T-helper 22 cell (primary cell): ENCODE results near the gene TIMM44.
A peak's percentile ranks its signal among the peaks of the same experiment; 100 is the strongest.

Experiments
- DNase-seq: peaks from one replicate; pipeline ENCODE4 v3.0.0-alpha.2; 2020; ENCODE audit warnings: low read depth

Gene TIMM44

GRCh38 chr19:7914099-7914498, 29.4 kb downstream of the TIMM44 start:
- DNase-seq: no peak

DNA sequence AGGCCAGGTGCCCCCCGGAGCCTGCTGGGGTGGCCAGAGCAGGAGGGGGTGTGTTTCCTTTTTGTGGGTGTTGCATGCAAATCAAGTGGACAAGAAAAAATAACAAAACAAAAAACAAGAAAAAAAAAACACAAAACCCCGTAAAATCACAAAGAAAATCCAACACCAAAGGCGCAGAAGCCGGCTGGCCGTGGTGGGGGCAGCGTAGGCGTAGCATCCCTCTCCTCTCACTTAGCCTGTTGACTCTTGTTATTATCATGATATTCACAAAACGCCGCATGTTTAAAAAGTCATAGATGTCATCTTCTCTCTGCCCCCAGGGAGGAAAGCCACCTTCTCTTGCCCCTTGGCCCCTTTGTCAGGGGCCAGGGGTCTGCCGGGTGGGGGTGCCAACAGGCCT, 29.8 kb downstream of the TIMM44 start:
- no peak for DNase-seq

DNA sequence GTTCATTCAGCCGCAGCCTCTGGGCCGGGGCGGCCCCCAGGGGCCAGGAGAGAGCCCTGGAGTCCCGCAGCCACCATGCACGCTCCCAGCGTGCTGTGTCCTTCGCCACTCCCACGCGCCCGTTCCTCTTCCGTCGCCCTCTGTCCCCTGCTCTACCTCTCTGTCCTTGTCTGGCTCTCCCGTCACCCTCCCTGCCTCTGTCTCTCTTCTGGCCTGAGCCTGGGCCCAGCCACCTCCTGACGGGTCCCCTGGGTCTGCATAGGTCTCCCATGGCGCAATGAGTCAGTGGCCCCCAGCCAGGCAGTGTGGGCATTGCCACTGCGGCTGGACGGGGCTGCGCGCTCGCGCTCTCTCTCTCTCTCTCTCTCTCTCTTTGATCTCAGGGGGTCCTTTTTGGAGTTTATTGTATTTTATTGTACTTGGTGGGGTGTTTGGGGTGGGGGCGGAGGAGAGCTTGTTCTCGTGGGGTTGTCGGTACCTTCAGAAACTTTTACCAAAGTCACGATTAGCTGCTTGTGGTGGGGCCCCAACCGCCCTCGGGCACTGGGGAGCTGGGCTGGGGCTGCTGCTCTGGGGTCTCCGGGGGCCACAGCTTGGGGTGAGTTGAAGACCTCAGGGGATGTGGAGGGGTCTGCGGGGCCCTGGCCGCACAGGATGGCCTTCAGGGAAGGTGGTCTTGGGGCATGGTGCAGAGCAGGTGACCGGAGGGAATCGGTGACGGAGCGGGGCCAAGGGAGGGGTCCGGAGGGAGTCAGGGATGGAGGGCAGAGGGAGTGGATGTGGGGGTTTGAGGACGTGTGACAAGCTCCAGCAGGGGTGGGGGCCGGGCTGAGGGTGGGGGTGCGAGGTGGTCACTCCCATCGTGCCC, 30.5 kb downstream of the TIMM44 start:
- no peak for DNase-seq

GRCh38 chr19:7912144-7912696, 31.2 kb downstream of the TIMM44 start:
- DNase-seq: no peak

GRCh38 chr19:7911508-7912143, 31.8 kb downstream of the TIMM44 start:
- DNase-seq: no peak

GRCh38 chr19:7910321-7911161, 32.9 kb downstream of the TIMM44 start:
- no peak for DNase-seq

DNA sequence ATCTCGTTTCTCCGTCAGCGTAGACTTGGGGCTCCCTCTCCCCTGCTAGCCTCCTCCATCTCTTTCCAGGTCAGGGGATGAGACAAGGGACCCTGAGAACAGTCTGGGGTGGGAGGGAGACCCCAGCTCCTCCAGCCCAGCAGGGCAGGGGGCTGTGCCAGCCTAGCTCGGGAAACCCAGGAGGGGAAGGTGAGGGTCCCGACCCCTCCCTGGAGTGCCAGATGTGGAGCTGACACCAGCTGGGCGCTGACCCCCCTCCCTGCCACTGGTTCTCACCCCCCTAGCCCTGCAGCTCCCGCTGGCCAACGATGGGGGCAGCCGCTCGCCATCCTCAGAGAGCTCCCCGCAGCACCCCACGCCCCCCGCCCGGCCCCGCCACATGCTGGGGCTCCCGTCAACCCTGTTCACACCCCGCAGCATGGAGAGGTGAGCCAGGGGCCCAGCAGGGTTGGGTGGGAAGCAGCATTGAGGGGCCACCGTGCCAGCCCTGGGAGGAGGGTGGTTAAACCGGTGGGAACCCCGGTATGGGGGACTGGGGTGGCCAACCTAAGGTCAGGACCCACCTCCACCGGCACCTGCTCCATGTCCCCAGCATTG, 33.9 kb downstream of the TIMM44 start:
- no peak for DNase-seq

DNA sequence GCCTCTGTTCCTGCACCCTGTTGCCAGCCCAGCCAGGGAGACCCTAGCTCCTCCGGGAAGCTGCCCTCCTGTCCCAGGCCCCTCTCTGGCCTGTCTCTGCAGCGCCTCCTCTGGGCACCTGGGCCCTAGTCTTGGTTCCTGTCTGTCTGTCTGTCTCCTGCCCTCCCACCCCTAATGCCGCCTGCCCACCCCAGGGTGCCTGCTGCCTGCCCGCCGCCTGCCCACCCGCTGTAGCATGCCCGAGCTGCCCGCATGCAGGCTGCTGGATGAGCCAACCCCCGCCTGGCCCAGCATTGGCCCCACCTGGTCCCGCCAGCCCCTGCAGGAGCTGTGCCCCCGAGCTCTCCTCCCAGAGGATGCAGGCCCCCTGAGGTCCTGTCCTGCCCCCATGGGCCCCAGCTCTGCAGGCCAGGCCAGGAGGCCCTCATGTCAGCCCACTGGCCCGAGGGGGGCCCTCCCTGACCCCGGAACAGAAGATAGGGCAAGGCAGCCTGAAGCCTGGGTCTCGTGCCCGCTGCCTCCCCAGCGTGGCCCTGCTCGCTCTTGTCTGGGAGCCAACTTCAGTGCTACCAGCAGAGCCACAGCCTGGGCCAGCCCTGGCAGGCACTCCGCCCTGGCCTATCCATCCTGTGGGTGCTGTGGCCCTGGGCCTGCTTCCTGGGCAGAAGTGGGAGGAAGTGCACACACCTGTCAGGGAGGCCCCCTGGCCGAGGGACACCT, 34.6 kb downstream of the TIMM44 start:
- no peak for DNase-seq

DNA sequence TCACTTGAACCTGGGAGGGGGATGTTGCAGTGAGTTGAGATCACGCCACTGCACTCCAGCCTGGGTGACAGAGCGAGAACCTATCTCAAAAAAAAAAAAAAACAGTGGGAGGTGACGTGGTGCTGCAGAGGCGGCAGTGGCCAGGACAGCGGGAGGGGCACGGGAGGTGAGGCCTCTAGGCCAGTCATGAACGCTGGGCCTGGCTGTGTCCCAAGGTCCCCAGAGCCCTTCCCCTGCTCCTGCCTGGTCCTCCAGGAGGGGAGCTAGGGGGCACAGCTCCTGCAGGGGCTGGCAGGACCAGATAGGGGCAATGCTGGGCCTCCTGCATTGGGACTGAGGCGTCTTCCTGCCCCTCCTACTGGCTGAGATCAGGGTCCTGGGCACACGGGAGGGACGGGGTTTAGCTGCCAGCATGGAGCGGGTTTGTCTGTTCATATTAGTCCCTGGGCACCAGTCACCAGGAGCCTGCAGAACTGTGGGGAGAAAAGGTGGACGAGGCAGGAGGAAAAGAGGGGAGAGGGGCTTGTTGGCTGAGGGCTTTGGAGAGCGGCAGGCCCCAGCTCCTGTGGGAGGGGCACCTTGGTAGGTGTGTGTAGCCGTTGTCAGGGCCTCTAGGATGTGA, 35.3 kb downstream of the TIMM44 start:
- no peak for DNase-seq

DNA sequence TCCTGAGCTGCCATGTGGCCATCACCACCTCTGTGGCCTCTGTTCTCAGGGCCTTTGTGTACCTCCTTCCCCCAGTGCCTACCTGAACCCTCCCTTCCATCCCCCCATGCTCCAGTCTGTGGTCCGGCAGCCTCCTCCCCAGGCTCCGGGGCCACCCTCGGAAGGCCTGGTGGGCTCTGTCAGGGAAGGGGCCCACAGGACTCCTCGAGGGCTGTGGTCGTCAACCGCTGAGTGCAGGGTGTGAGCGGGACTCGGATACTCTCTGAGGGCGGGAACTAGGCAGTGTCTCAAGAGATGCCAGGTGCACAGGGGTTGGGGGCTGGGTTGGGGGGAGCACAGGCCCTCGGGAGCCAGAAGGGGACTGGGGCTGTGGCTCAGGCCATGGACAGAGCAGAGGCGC, 35.9 kb downstream of the TIMM44 start:
- no peak for DNase-seq

DNA sequence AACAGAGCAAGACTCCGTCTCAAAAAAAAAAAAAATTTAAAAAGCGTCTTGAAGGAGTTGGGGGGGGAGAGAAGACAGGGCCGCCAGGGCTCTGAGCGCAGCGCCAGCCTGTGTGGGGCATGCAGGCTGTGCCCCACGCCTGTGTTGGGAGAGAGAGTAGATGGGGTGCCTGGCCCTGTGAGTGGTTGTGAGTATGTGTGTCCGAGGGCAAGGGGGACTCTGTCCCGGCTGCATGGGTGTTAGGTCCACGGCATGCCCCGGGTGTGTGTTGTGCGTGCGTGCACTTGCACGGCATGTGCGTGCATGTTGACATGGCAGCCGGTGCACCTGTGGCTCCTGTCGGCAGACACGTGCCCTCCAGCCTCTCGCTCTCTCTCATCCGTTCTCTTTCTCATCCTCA, 36.3 kb downstream of the TIMM44 start:
- DNase-seq: no peak

GRCh38 chr19:7905859-7906258, 37.6 kb downstream of the TIMM44 start:
- DNase-seq: no peak

DNA sequence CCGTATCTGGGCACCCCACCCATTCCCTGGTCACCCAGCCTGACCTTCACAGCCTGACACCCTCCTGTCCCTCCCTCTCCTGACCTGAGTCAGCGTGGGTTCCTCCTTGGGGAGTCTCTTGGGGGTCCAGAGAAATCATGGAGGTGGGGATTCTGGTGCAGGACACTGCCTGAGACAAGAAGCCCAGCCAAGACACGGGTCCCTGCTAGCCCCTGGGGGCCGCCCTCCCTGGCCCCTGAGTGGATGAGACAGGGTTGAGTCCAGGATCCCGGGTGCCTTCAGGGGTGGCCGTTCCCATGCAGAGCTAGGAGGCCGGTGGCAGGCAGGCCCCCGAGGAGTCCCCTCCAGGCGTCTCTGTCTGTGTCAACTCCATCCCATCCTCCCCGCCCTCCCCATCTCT, 38.2 kb downstream of the TIMM44 start:
- DNase-seq: no peak

GRCh38 chr19:7904074-7905020, 39.1 kb downstream of the TIMM44 start:
- DNase-seq: peak; percentile 74

DNA sequence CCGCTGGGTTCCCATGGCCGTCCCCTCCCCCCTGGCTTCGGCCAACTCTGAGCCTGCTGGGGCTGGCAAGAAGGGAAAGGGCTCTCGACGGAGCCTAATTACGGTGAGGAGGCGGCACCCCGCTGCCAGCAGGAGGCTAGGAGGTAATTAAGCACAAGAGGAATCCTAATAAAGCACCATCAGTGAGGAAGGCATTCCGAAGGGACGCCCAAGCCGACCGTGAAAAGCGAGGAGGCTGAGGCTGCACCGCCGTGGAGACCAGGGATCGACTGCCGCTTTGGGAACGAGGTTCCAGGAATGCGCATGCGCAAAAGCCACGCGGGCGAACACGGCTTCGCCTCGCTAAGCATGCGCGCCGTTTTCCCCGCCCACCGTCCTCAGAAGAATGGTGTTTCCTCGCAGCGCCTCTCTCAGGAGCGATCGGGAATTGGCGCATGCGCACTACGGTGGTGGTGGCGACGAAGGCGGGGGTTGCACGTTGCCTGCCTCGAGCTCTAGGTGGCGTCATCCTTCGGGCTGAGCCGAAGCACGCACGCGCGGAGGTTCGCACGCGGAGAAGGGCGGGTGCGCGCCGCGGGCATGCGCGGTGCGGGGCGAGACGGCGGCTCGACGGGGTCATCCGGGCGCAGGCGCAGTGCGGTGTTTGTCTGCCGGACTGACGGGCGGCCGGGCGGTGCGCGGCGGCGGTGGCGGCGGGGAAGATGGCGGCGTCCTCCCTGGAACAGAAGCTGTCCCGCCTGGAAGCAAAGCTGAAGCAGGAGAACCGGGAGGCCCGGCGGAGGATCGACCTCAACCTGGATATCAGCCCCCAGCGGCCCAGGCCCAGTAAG, 40.0 kb downstream of the TIMM44 start, which contains the start of gene MAP2K7:
TSS of gene MAP2K7 (plus strand) at position 634 of the 830 bp plus-strand sequence. CDS start at position 702, 68 bp downstream.
- DNase-seq: peak; percentile 99

DNA sequence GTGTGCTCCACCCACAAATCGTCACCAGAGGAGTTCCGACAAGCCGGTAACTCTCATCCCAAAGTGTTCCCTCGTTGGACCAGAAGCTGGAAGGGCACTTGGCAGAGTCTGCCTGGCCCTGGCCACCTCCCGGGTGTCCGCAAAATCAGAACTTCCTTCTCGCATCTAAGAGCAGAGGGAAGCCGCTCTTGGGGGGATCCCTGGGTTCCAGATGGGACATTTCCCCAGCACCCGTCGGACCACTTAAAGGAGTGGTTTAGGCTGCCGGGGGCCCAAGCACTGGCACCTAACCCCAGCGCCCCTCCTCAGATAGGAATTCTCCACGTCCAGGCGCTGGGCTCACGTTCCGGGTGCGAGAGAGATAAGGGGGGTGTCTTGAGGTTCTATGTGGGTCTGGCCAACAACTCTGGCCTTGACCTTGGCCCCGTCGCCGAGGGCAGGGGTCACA, 40.6 kb downstream of the TIMM44 start:
- no peak for DNase-seq

DNA sequence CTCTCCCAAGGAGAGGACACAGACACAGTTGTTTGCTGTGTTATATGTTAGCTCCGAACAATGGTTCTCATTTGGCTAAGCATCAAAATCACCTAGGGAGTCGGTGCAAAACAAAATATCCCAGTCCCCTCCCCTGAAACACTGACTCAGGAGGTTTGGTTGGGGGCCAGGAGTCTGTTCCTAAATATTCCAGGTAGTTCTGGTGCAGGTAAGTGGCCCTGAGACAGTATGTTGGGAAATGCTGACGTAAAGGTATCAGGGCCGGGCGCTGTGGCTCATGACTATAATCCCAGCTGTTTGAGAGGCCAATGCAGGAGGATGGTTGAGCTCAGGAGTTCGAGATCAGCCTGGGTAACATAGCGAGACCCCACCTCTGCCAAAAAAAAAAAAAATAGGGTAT, 42.1 kb downstream of the TIMM44 start:
- DNase-seq: no peak

DNA sequence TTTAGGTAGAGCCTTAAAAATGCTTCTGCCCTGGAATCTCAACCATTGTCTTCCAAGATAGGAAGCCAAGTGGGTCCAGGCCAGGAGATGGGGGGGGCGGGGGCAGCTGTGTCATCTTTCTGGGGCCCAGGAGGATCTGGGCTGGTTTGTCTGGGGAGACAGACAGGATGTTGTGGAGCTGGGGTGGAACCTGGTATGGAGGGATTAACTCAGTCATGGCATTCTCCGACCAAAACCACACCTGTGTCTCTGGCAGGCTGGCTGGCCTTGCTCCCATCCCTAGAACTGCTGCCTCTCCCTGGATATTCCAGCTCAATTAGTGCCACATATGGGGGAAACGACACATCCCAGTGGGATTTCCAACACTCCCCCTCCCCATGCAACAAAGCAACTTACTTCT, 42.5 kb downstream of the TIMM44 start:
- DNase-seq: no peak
